Neural cell (in vitro differentiated cells): ENCODE results near the gene ACACA. TPM values are rescaled to one million over a fixed set of nuclear protein-coding genes. Genes with fewer than 3 reads are reported as not detected.

Source experiments
- H2AFZ ChIP-seq: fragments of 200-600, 300-800 bp; sonication (generic), shearing (Covaris generic); 2 replicates; pipeline ENCODE4 v1.6.0; 2014; ENCODE audit warnings: low read depth, mild to moderate bottlenecking, antibody characterized with exemption, low read length, moderate library complexity
- H3F3A ChIP-seq: fragments of 200-600 bp; shearing (Covaris generic); 2 replicates; pipeline ENCODE4 v1.6.1; 2016; ENCODE audit warnings: mild to moderate bottlenecking, moderate library complexity, mixed read lengths, antibody characterized with exemption, low read length; ENCODE audit not compliant: insufficient read depth, poor library complexity, severe bottlenecking
- H3K27ac ChIP-seq: fragments of 200-600, 300-800 bp; sonication (generic), shearing (Covaris generic); 2 replicates; pipeline ENCODE4 v1.5.1; 2014; ENCODE audit warnings: mild to moderate bottlenecking, low read length, moderate library complexity
- H3K27me3 ChIP-seq: fragments of 300-800, 200-600 bp; sonication (generic), shearing (Covaris generic); 2 replicates; pipeline ENCODE4 v1.6.0; 2014; ENCODE audit warnings: mild to moderate bottlenecking, low read depth, low read length, moderate library complexity; ENCODE audit not compliant: insufficient read depth
- H3K36me3 ChIP-seq: fragments of 300-800, 200-600 bp; sonication (generic), shearing (Covaris generic); 2 replicates; pipeline ENCODE4 v1.5.1; 2014; ENCODE audit warnings: mild to moderate bottlenecking, antibody characterized with exemption, low read length, moderate library complexity; ENCODE audit not compliant: insufficient read depth
- H3K4me2 ChIP-seq: fragments of 300-800, 200-600 bp; sonication (generic), shearing (Covaris generic); 2 replicates; pipeline ENCODE4 v1.6.0; 2014; ENCODE audit warnings: mild to moderate bottlenecking, low read length
- H3K4me3 ChIP-seq: fragments of 300-800, 200-600 bp; sonication (generic), shearing (Covaris generic); 2 replicates; pipeline ENCODE4 v1.5.1; 2014; ENCODE audit warnings: mild to moderate bottlenecking, low read length, moderate library complexity
- H3K79me2 ChIP-seq: fragments of 200-600 bp; shearing (Covaris generic); replicated peaks from 2 replicates; pipeline ENCODE4 v1.6.0; 2014; ENCODE audit warnings: mild to moderate bottlenecking, low read length, moderate library complexity; ENCODE audit not compliant: insufficient read depth
- H3K9ac ChIP-seq: fragments of 300-800, 200-600 bp; sonication (generic), shearing (Covaris generic); 2 replicates; pipeline ENCODE4 v1.6.1; 2016; ENCODE audit warnings: mild to moderate bottlenecking, low read length, mixed read lengths
- H3K9me2 ChIP-seq: fragments of 200-600 bp; shearing (Covaris generic); 2 replicates; pipeline ENCODE4 v1.6.1; 2016; ENCODE audit warnings: mild to moderate bottlenecking, low read length, mixed read lengths; ENCODE audit not compliant: insufficient read depth
- H3K9me3 ChIP-seq: fragments of 200-600, 300-800 bp; sonication (generic), shearing (Covaris generic); 2 replicates; pipeline ENCODE4 v1.6.1; 2016; ENCODE audit warnings: mild to moderate bottlenecking, mixed run types, low read length, moderate library complexity, mixed read lengths
- H4K20me1 ChIP-seq: fragments of 200-600 bp; shearing (Covaris generic); 2 replicates; pipeline ENCODE4 v1.6.1; 2016; ENCODE audit warnings: mild to moderate bottlenecking, mixed run types; ENCODE audit not compliant: insufficient read depth
- CTCF ChIP-seq: fragments of 450-650 bp; IDR thresholded peaks from 2 replicates; pipeline ENCODE4 v1.5.1; 2014; ENCODE audit warnings: antibody characterized with exemption, mild to moderate bottlenecking, moderate library complexity; ENCODE audit not compliant: poor library complexity, severe bottlenecking
- EP300 ChIP-seq: fragments of 450-650 bp; conservative IDR thresholded peaks from 2 replicates; pipeline ENCODE4 v1.6.1; 2014; ENCODE audit warnings: antibody characterized with exemption, mild to moderate bottlenecking, moderate library complexity; ENCODE audit not compliant: poor library complexity, severe bottlenecking
- EZH2 ChIP-seq: fragments of 200-600, 300-800 bp; shearing (Covaris generic), sonication (generic); IDR thresholded peaks from 2 replicates; pipeline ENCODE4 v1.6.1; 2014; ENCODE audit warnings: antibody characterized with exemption, low read length, borderline replicate concordance, mild to moderate bottlenecking; ENCODE audit not compliant: insufficient read depth, poor library complexity, severe bottlenecking
- MXI1 ChIP-seq: fragments of 450-650 bp; conservative IDR thresholded peaks from 2 replicates; pipeline ENCODE4 v1.6.1; 2014; ENCODE audit warnings: antibody characterized with exemption, mild to moderate bottlenecking; ENCODE audit not compliant: poor library complexity, severe bottlenecking
- POLR2AphosphoS5 ChIP-seq: IDR thresholded peaks from 2 replicates; pipeline ENCODE4 v1.6.1; 2012
- RAD21 ChIP-seq: fragments of 450-650 bp; conservative IDR thresholded peaks from 2 replicates; pipeline ENCODE4 v1.6.1; 2014; ENCODE audit warnings: antibody characterized with exemption, mild to moderate bottlenecking, moderate library complexity
- REST ChIP-seq: IDR thresholded peaks from 2 replicates; pipeline ENCODE4 v1.6.1; 2012; ENCODE audit warnings: borderline replicate concordance
- SMC3 ChIP-seq: fragments of 450-650 bp; conservative IDR thresholded peaks from 2 replicates; pipeline ENCODE4 v1.6.1; 2014; ENCODE audit warnings: antibody characterized with exemption, mild to moderate bottlenecking, moderate library complexity; ENCODE audit not compliant: poor library complexity
- TAF1 ChIP-seq: IDR thresholded peaks from 2 replicates; pipeline ENCODE4 v1.6.1; 2012; ENCODE audit warnings: low read depth
- polyA plus RNA-seq: library from polyadenylated mRNA; depleted of rRNA; stranded (reverse); fragments of >200 nt; gene quantifications from 2 replicates; pipeline ENCODE4 v1.2.3, GENCODE V29; 2014

The ACACA gene
- polyA plus RNA-seq, 1 donor from 2014 or later, result 38.4 TPM

DNA sequence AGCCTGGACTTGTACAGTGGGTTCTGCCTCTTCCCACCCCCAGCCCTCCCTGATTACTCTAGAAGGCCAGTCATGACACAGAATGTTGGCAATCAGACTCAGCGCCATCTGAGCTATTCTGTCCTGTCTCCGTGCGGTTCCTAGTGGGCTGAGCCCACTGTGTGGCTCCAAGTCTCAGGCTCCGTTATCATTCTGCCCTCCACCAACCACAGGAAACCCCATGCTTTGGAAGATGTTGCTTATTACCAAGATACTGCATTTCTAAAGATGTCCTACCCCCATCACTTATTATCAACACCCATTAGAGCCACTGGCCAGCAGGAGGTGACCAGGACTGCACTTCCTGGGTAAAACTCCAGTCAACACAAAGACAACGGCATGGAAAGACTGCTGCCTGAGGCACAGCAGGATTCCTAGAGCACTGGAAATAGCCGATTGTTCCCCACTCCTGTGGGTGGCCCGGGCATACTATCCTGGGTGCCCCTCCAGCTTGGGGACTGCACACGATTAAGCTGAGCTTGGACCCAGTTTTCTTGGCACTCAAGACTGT is 324.2 kb downstream of the ACACA start:
- Histone ChIP-seq H3K36me3 (peaks cover 9% of the 10 kb centered on the region), H3F3A (no peaks in the 10 kb centered on the region), H3K9me3 (no peaks in the 10 kb centered on the region), H3K27me3 (no peaks in the 10 kb centered on the region), H3K9me2 (no peaks in the 10 kb centered on the region), H3K27ac (no peak overlapping the region), H3K4me3 (no peak overlapping the region), H4K20me1 (no peaks in the 10 kb centered on the region), H3K4me2 (no peak overlapping the region), H2AFZ (no peak overlapping the region), H3K79me2 (no peaks in the 10 kb centered on the region), H3K9ac (no peak overlapping the region)
- TF ChIP-seq EP300 (no peak), POLR2AphosphoS5 (no peak), SMC3 (no peak), MXI1 (no peak), CTCF (no peak), EZH2 (no peak), REST (no peak), TAF1 (no peak), RAD21 (no peak)

DNA sequence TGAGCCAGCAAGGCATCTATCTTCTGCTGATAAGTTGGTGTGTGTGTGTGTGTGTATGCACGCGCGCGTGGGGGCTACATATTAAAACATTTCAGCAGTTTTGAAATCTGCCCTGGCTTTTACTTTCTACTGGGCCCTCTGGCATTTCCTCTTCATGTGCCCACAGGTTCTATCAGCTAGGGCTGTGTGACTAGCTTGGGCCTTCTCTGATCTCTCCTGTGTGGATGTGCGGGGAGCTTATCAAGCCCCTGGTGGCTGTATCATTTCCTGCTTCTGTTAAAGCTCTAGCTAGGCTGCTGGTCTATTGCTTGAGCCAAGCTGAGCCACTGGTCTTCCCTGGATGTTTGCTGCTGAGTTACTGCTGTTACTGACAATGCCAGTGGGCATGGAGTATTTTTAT is 325.3 kb downstream of the ACACA start:
- TF ChIP-seq TAF1, result no peak
- TF ChIP-seq EZH2, result no peak
- TF ChIP-seq RAD21, result no peak
- no peak for TF ChIP-seq EP300
- no peak for TF ChIP-seq CTCF
- TF ChIP-seq POLR2AphosphoS5, result no peak
- no peak for TF ChIP-seq SMC3
- TF ChIP-seq MXI1, result no peak
- TF ChIP-seq REST, result no peak
- no peaks in the 10 kb centered on the region for H3K79me2 ChIP-seq
- H3K27ac ChIP-seq, result no peak overlapping the region
- H3K4me3 ChIP-seq, result no peak overlapping the region
- H4K20me1 ChIP-seq, result no peaks in the 10 kb centered on the region
- H2AFZ ChIP-seq, result no peak overlapping the region
- H3K9ac ChIP-seq, result no peak overlapping the region
- no peaks in the 10 kb centered on the region for H3K36me3 ChIP-seq
- H3K27me3 ChIP-seq, result no peaks in the 10 kb centered on the region
- no peaks in the 10 kb centered on the region for H3F3A ChIP-seq
- H3K9me2 ChIP-seq, result no peaks in the 10 kb centered on the region
- H3K9me3 ChIP-seq, result no peaks in the 10 kb centered on the region
- H3K4me2 ChIP-seq, result no peak overlapping the region
